ENCODE results near the gene PCDHB1. TPM values are rescaled to one million over a fixed set of nuclear protein-coding genes. Genes with fewer than 3 reads are reported as not detected.

The PCDHB1 gene
- total and polyA plus RNA-seq, 2 of the 8 experiments (the other 6 are each of a cell fraction or from before 2014, with no cell fraction given) = 0.03 to 0.04 TPM

DNA sequence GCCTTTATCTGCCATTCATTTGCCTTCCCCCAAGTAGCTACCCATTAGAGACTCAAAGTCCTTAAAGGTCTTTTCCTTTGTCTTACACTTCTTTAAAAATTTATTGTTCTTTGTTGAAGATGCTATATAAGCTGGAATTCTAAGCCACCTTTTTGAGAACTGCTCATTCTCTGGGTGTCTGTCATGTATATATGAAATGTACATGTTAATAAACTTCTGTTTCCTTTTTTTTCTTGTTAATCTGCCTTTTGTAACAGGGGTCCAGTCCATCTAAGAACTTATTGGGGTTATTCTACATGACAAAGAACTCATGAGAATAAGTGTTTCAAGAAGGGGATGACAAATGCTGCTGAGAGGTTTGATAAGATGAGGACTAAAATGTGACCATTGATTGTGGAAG, 43.4 kb upstream of the PCDHB1 start:
- Histone ChIP-seq H3K4me1 (replicated peaks in 1 of 4; ENCODE audit: control insufficient read depth in 3 of 4, insufficient read depth in 4 of 4, low read length in 3 of 4) (peaks cover 4 to 23% (median 19%) of the 10 kb centered on the region in 4 experiments; a peak in 6 of 7 replicates), H2AK5ac (ENCODE audit: low read depth, low read length) (no peak overlapping the region), H3K23me2 (ENCODE audit: low read depth, low read length) (no peaks in the 10 kb centered on the region), H3K27ac (ENCODE audit: low read depth, low read length) (no peak overlapping the region), H4K8ac (ENCODE audit: extremely low read depth, insufficient read depth, low read length) (no peak overlapping the region), H3K27me3 (replicated peaks in 1 of 4; ENCODE audit: control insufficient read depth in 3 of 4, extremely low read depth in 1 of 4, insufficient read depth in 3 of 4, low read length in 3 of 4) (no peaks in the 10 kb centered on the region), H2BK15ac (ENCODE audit: low read length) (no peak overlapping the region), H2BK20ac (ENCODE audit: low read length) (no peak overlapping the region), H3K4me2 (ENCODE audit: insufficient read depth in 1 of 2, low read depth in 2 of 2, low read length in 2 of 2) (no peak overlapping the region), H3K56ac (replicated peaks; ENCODE audit: insufficient read length, low read depth, low read length) (no peak overlapping the region), H2AFZ (ENCODE audit: low read length) (no peak overlapping the region), H3K36me3 (ENCODE audit: control insufficient read depth in 2 of 4, insufficient read depth in 4 of 4, low read length in 3 of 4) (no peaks in the 10 kb centered on the region), H2BK5ac (ENCODE audit: low read depth, low read length) (no peak overlapping the region), H4K20me1 (replicated peaks in 1 of 2; ENCODE audit: control insufficient read depth in 1 of 2, insufficient read depth in 2 of 2, low read length in 2 of 2) (no peaks in the 10 kb centered on the region), H3K4me3 (ENCODE audit: extremely low read depth in 1 of 4, insufficient read depth in 2 of 4, low read depth in 3 of 4, low read length in 4 of 4) (no peak overlapping the region), H3K23ac (ENCODE audit: insufficient read length) (no peak overlapping the region), H3K18ac (ENCODE audit: extremely low read depth, low read length) (no peak overlapping the region), H2BK120ac (replicated peaks; ENCODE audit: low read depth, low read length) (no peak overlapping the region), H2BK12ac (ENCODE audit: low read depth, low read length) (no peak overlapping the region), H4K5ac (ENCODE audit: insufficient read length, low read depth, low read length) (no peak overlapping the region), H4K91ac (replicated peaks; ENCODE audit: insufficient read length, low read length) (no peak overlapping the region), H3K4ac (replicated peaks; ENCODE audit: insufficient read length, low read depth, low read length) (no peak overlapping the region), H3K9ac (replicated peaks in 1 of 4; ENCODE audit: extremely low read depth in 1 of 4, low read depth in 3 of 4, low read length in 3 of 4) (no peak overlapping the region), H3K79me1 (ENCODE audit: low read depth, low read length) (no peaks in the 10 kb centered on the region), H3K14ac (ENCODE audit: insufficient read length) (no peak overlapping the region), H3K9me3 (ENCODE audit: insufficient read depth in 2 of 2, low read depth in 1 of 2, low read length in 1 of 2) (no peaks in the 10 kb centered on the region; a peak in 1 of 4 replicates), H3K79me2 (ENCODE audit: control insufficient read depth in 1 of 2, insufficient read depth in 2 of 2, low read length in 2 of 2) (no peaks in the 10 kb centered on the region)
- POLR2A ChIA-PET (ENCODE audit: partially characterized antibody) = interaction anchor here (0.6 kb wide), 1 partner anchor 1376 kb away, joined by 4 read pairs; no protein-coding TSS in a partner anchor
- CTCF ChIA-PET (ENCODE audit: partially characterized antibody) = interaction anchor here (0.6 to 2.9 kb wide), 9 partner anchors 9 to 1120 kb away, joined by 3 to 14 read pairs (median 4); partner anchors contain the start of genes PCDHA13 and PCDHB2
- no peak for DNase-seq (ENCODE audit: low read depth in 1 of 2, low spot score in 2 of 2)
- FAIRE-seq = no peak
- no peak for TF ChIP-seq SP1 (IDR thresholded peaks at IDR 0.05; ENCODE audit: low read depth, low read length)
- TF ChIP-seq ASH2L (IDR thresholded peaks at IDR 0.05; ENCODE audit: low read length) = no peak
- no peak for TF ChIP-seq RXRA (IDR thresholded peaks at IDR 0.05; ENCODE audit: insufficient read depth, low read depth, low read length)
- TF ChIP-seq CBX8 (IDR thresholded peaks at IDR 0.05; ENCODE audit: borderline replicate concordance, low read depth, low read length) = no peak
- no peak for TF ChIP-seq TCF12 (IDR thresholded peaks at IDR 0.05; ENCODE audit: low read depth, low read length)
- no peak for TF ChIP-seq GABPA (IDR thresholded peaks at IDR 0.05; ENCODE audit: borderline replicate concordance, insufficient read depth, low read length)
- TF ChIP-seq CEBPB (IDR thresholded peaks at IDR 0.05; ENCODE audit: low read depth, low read length) = no peak
- no peak for TF ChIP-seq EZH2 (IDR thresholded peaks at IDR 0.05; ENCODE audit: low read depth, low read length, severe bottlenecking)

Measured in H1 (cell line).